H1 (cell line): ENCODE results near the gene CST11.
"Not testable (repeated sequence)": the region's sequence is repeated elsewhere in the genome, so short reads cannot be mapped to it uniquely, and the experiment has no call there.

ENCODE experiments used
- CTCF ChIP-seq, 3 experiments: IDR thresholded peaks; 1 replicate in 2 of 3; 2 replicates in 1 of 3; pipeline versions ENCODE4 v1.5.1 to v1.6.1; 2011; ENCODE audit warnings: low read length in 3 of 3, mild to moderate bottlenecking in 3 of 3, inconsistent platforms in 2 of 3, low read depth in 1 of 3, moderate library complexity in 1 of 3; ENCODE audit not compliant: insufficient read depth in 1 of 3; ENCODE audit errors: control extremely low read depth in 1 of 3
- GTF2F1 ChIP-seq: IDR thresholded peaks from 2 replicates; pipeline ENCODE4 v1.6.1; 2012; ENCODE audit warnings: low read depth, low read length, improper control_type of control experiment, borderline replicate concordance
- HDAC6 ChIP-seq: IDR thresholded peaks from one replicate; pipeline ENCODE4 v1.7.1; 2012; ENCODE audit warnings: low read depth, mild to moderate bottlenecking, inconsistent platforms, low read length, moderate library complexity
- MAFK ChIP-seq: IDR thresholded peaks from 2 replicates; pipeline ENCODE4 v1.6.1; 2012; ENCODE audit warnings: low read depth, mild to moderate bottlenecking, improper control_type of control experiment, low read length
- RFX5 ChIP-seq: IDR thresholded peaks from 2 replicates; pipeline ENCODE4 v1.6.1; 2011; ENCODE audit warnings: low read depth, low read length, improper control_type of control experiment, borderline replicate concordance

- TF ChIP-seq MAFK; CTCF (IDR thresholded peaks at IDR 0.05; ENCODE audit: control extremely low read depth in 1 of 3, insufficient read depth in 1 of 3, low read depth in 1 of 3, low read length in 3 of 3); GTF2F1; HDAC6; RFX5: not testable (repeated sequence)
Observed at GRCh38 chr20:23473293-23473692, 20.6 kb upstream of the CST11 start.
